Endothelial cell of umbilical vein (primary cell): ENCODE results near the gene XYLB. TPM values are rescaled to one million over a fixed set of nuclear protein-coding genes. Genes with fewer than 3 reads are reported as not detected.

Experiments
- BruUV-seq: library from RNA; stranded (reverse); fragments of 400-500 nt; replicated peaks from 2 replicates; lab custom pipeline; 2021; lab: Mats Ljungman, UMichigan
- CTCF ChIA-PET: fragments of 300-600, 350-600 bp; sonication (Branson Sonifier 250); formaldehyde crosslinking; loops from one replicate; lab custom pipeline; 2021; ENCODE audit warnings: antibody characterized with exemption, inconsistent platforms; lab: Charles Lee
- POLR2A ChIA-PET: fragments of 300-600, 350-600 bp; sonication (Branson Sonifier 250); formaldehyde crosslinking; loops from one replicate; lab custom pipeline; 2021; ENCODE audit warnings: antibody characterized with exemption, inconsistent platforms; lab: Charles Lee
- DNase-seq: peaks from one replicate; pipeline ENCODE4 v3.0.0-alpha.2; 2011; ENCODE audit warnings: low read depth, low spot score
- FAIRE-seq: peaks from 2 replicates; lab custom pipeline; 2011; peaks lifted over from hg19 to GRCh38; lab: Jason Lieb, UNC
- H2AFZ ChIP-seq: 2 replicates; pipeline ENCODE4 v1.6.0; 2012; ENCODE audit warnings: low read depth, low read length, control low read depth, inconsistent platforms
- H3K27ac ChIP-seq: 2 replicates; pipeline ENCODE4 v1.5.1; 2011; ENCODE audit warnings: low read depth, mild to moderate bottlenecking, control low read depth, low read length, moderate library complexity; ENCODE audit not compliant: insufficient read depth
- H3K27me3 ChIP-seq, 2 experiments: 2 replicates each; pipeline versions ENCODE4 v1.6.0 to v1.6.1; 2011; ENCODE audit warnings: low read length in 2 of 2, mixed read lengths in 1 of 2; ENCODE audit not compliant: control insufficient read depth in 2 of 2, insufficient read depth in 2 of 2
- H3K36me3 ChIP-seq, 2 experiments: 2 replicates in 1 of 2; 3 replicates in 1 of 2; pipeline ENCODE4 v1.5.1; 2011; ENCODE audit warnings: low read length in 2 of 2, mild to moderate bottlenecking in 1 of 2, moderate library complexity in 1 of 2; ENCODE audit not compliant: control insufficient read depth in 2 of 2, insufficient read depth in 2 of 2; ENCODE audit errors: extremely low read depth in 1 of 2
- H3K4me1 ChIP-seq: 3 replicates; pipeline ENCODE4 v1.5.1; 2011; ENCODE audit warnings: mild to moderate bottlenecking, low read length; ENCODE audit not compliant: control insufficient read depth, insufficient read depth; ENCODE audit errors: extremely low read depth
- H3K4me2 ChIP-seq: 2 replicates; pipeline ENCODE4 v1.6.1; 2011; ENCODE audit warnings: low read length, control low read depth, mixed read lengths; ENCODE audit not compliant: insufficient read depth
- H3K4me3 ChIP-seq, 3 experiments: fragments of 200-600 bp in 1 of 3; sonication (generic), shearing (Covaris generic) in 1 of 3; replicated peaks in 1 of 3; 2 replicates each; pipeline ENCODE4 v1.5.1; 2011 to 2016; ENCODE audit warnings: control low read depth in 3 of 3, low read length in 3 of 3, mild to moderate bottlenecking in 2 of 3, inconsistent platforms in 1 of 3, low read depth in 1 of 3, moderate library complexity in 1 of 3; ENCODE audit not compliant: insufficient read depth in 1 of 3
- H3K79me2 ChIP-seq: 2 replicates; pipeline ENCODE4 v1.6.0; 2012; ENCODE audit warnings: low read length, inconsistent platforms; ENCODE audit not compliant: control insufficient read depth, insufficient read depth
- H3K9ac ChIP-seq: replicated peaks from 2 replicates; pipeline ENCODE3; 2011; ENCODE audit warnings: low read length, control low read depth; ENCODE audit not compliant: insufficient read depth; ENCODE audit errors: extremely low read depth
- H3K9me1 ChIP-seq: replicated peaks from 3 replicates; pipeline ENCODE4 v1.6.0; 2011; ENCODE audit warnings: mild to moderate bottlenecking, low read length; ENCODE audit not compliant: control insufficient read depth, insufficient read depth; ENCODE audit errors: extremely low read depth
- H3K9me3 ChIP-seq: replicated peaks from 2 replicates; pipeline ENCODE4 v1.5.1; 2012; ENCODE audit warnings: low read length, inconsistent platforms; ENCODE audit not compliant: control insufficient read depth, insufficient read depth
- H4K20me1 ChIP-seq: replicated peaks from 2 replicates; pipeline ENCODE3; 2011; ENCODE audit warnings: mild to moderate bottlenecking, low read length; ENCODE audit not compliant: control insufficient read depth, insufficient read depth; ENCODE audit errors: extremely low read depth
- CTCF ChIP-seq, 2 donors: IDR thresholded peaks; 1 replicate in 1 of 2; 2 replicates in 1 of 2; pipeline ENCODE4 v1.5.1; 2011; ENCODE audit warnings: low read length in 2 of 2, mild to moderate bottlenecking in 2 of 2, moderate library complexity in 2 of 2, control low read depth in 1 of 2, inconsistent platforms in 1 of 2, low read depth in 1 of 2; ENCODE audit not compliant: insufficient read depth in 1 of 2; ENCODE audit errors: extremely low read depth in 1 of 2
- EZH2 ChIP-seq: IDR thresholded peaks from 2 replicates; pipeline ENCODE4 v1.6.1; 2012; ENCODE audit warnings: borderline replicate concordance, low read depth, mild to moderate bottlenecking, moderate library complexity, low read length, inconsistent platforms; ENCODE audit not compliant: severe bottlenecking
- FOS ChIP-seq: IDR thresholded peaks from 2 replicates; pipeline ENCODE4 v1.6.1; 2011; ENCODE audit warnings: mild to moderate bottlenecking, low read length, moderate library complexity, borderline replicate concordance; ENCODE audit not compliant: insufficient read depth
- GATA2 ChIP-seq: IDR thresholded peaks from 2 replicates; pipeline ENCODE4 v1.7.0; 2011; ENCODE audit warnings: low read depth, mild to moderate bottlenecking, moderate library complexity, mixed read lengths, low read length; ENCODE audit not compliant: insufficient read length, insufficient read depth
- JUN ChIP-seq: IDR thresholded peaks from 2 replicates; pipeline ENCODE4 v1.6.1; 2011; ENCODE audit warnings: borderline replicate concordance, low read depth; ENCODE audit not compliant: insufficient read length, insufficient read depth
- MAX ChIP-seq: IDR thresholded peaks from 2 replicates; pipeline ENCODE4 v1.6.1; 2011; ENCODE audit not compliant: insufficient read depth, insufficient read length
- MYC ChIP-seq: IDR thresholded peaks from one replicate; pipeline ENCODE4 v1.6.1; 2011; ENCODE audit warnings: mild to moderate bottlenecking, low read depth, low read length
- POLR2A ChIP-seq: IDR thresholded peaks from 2 replicates; pipeline ENCODE4 v1.6.1; 2012; ENCODE audit warnings: low read depth, mild to moderate bottlenecking, control low read depth, low read length
- POLR2AphosphoS5 ChIP-seq: IDR thresholded peaks from 2 replicates; pipeline ENCODE4 v1.6.1; 2012; ENCODE audit warnings: low read depth, mild to moderate bottlenecking, control low read depth, low read length, moderate library complexity; ENCODE audit not compliant: insufficient read depth
- dilution Hi-C: fragments of 300-500 bp; cut with MboI; formaldehyde crosslinking; loops from one replicate; pipeline ENCODE4 v1.15.0; 2019; ENCODE audit warnings: low sequenced_read_pairs; ENCODE audit not compliant: extremely low pct_ligation_motif_present
- intact Hi-C: fragments of 100-400 bp; cut with micrococcal nuclease; formaldehyde crosslinking; loops from one replicate; pipeline ENCODE4 v1.10.0; 2022
- polyA plus RNA-seq, 4 experiments: library from polyadenylated mRNA; depleted of rRNA in 3 of 4; stranded (reverse) in 3 of 4; unstranded in 1 of 4; fragments of >200 nt; gene quantifications; 2 replicates each; pipeline versions ENCODE4 v1.2.1 to v1.2.3, GENCODE V29; 2011 to 2012; ENCODE audit warnings: missing spikeins in 1 of 4
- total RNA-seq: library from RNA; stranded (reverse); gene quantifications from 2 replicates; pipeline ENCODE4 v1.2.3, GENCODE V29; 2021

The XYLB gene
- total and polyA plus RNA-seq, 2 donors (not counting 3 experiments of a cell fraction or from before 2014, with no cell fraction given): 3.7 to 4.3 TPM

- H2AFZ ChIP-seq: no peak overlapping the region
- H3K36me3 ChIP-seq: no peaks in the 10 kb centered on the region
- intact Hi-C loops: no loop called here
- peaks cover 5% of the 10 kb centered on the region for H3K79me2 ChIP-seq
- H3K27me3 ChIP-seq: no peaks in the 10 kb centered on the region
- no peak for DNase-seq
- H3K4me2 ChIP-seq: no peak overlapping the region
- FAIRE-seq: no peak
- BruUV-seq: no TSS peak
- CTCF ChIA-PET: interaction anchor here (1.4 kb wide), 1 partner anchor 112 kb away, joined by 3 read pairs; the partner anchor contains the start of gene XYLB
- POLR2A ChIA-PET: no interaction called here
- H3K4me1 ChIP-seq: no peaks in the 10 kb centered on the region
- no peaks in the 10 kb centered on the region for H3K9me1 ChIP-seq
- peaks cover 2% of the 10 kb centered on the region for H4K20me1 ChIP-seq
- no peak overlapping the region for H3K27ac ChIP-seq
- H3K9ac ChIP-seq: no peak overlapping the region
- H3K9me3 ChIP-seq: no peaks in the 10 kb centered on the region
- H3K4me3 ChIP-seq: no peak overlapping the region
- TF ChIP-seq MAX (no peak), FOS (no peak), GATA2 (no peak), POLR2AphosphoS5 (no peak), EZH2 (no peak), MYC (no peak), JUN (no peak), POLR2A (no peak), CTCF (IDR thresholded peaks at IDR 0.05; ENCODE audit: extremely low read depth in 1 of 2, insufficient read depth in 1 of 2, low read depth in 1 of 2, low read length in 2 of 2) (no peak)
- dilution Hi-C loops: no loop called here
These were observed 112.4 kb downstream of the XYLB start for GRCh38 chr3:38458796-38459498.
